B cell (primary cell): ENCODE measurements around the gene RPL37. TPM values are rescaled to one million over a fixed set of nuclear protein-coding genes. Genes with fewer than 3 reads are reported as not detected.
"Not testable (repeated sequence)": the region's sequence is repeated elsewhere in the genome, so short reads cannot be mapped to it uniquely, and the experiment has no call there.

Source experiments
- ATAC-seq: fragments of 200-7000 bp; cut with Tn5 transposase; one replicate; pipeline ENCODE4 v1.10.0; 2021; ENCODE audit warnings: low read depth, mild to moderate bottlenecking, moderate number of reproducible peaks, moderate library complexity
- CTCF ChIA-PET: fragments of 350-600 bp; sonication (Branson Sonifier 250); formaldehyde crosslinking; loops from one replicate; lab custom pipeline; 2021; ENCODE audit warnings: antibody characterized with exemption, inconsistent platforms; lab: Charles Lee
- POLR2A ChIA-PET: fragments of 350-600 bp; sonication (Branson Sonifier 250); formaldehyde crosslinking; loops from one replicate; lab custom pipeline; 2021; ENCODE audit warnings: antibody characterized with exemption; lab: Charles Lee
- DNase-seq: peaks from one replicate; pipeline ENCODE4 v3.0.0; 2013
- H2AFZ ChIP-seq: 2 replicates; pipeline ENCODE4 v1.6.1; 2012; ENCODE audit warnings: mild to moderate bottlenecking, low read depth, low read length; ENCODE audit not compliant: insufficient read depth, poor library complexity, severe bottlenecking
- H3K27ac ChIP-seq, 2 donors: 1 replicate in 1 of 2; 2 replicates in 1 of 2; pipeline ENCODE4 v1.5.1; 2012 to 2013; ENCODE audit warnings: low read length in 2 of 2, mild to moderate bottlenecking in 2 of 2, moderate library complexity in 1 of 2
- H3K27me3 ChIP-seq, 4 experiments: fragments of 200-600 bp in 1 of 4; sonication (generic) in 1 of 4; replicated peaks in 1 of 4; 1 replicate in 2 of 4; 2 replicates in 2 of 4; pipeline versions ENCODE4 v1.6.1 to v1.7.0; 2013 to 2016; ENCODE audit warnings: low read length in 3 of 4, mild to moderate bottlenecking in 2 of 4, mixed read lengths in 1 of 4, moderate library complexity in 1 of 4; ENCODE audit not compliant: insufficient read depth in 4 of 4, control insufficient read depth in 3 of 4; ENCODE audit errors: control extremely low read depth in 1 of 4
- H3K36me3 ChIP-seq, 2 experiments: replicated peaks in 1 of 2; 1 replicate in 1 of 2; 2 replicates in 1 of 2; pipeline versions ENCODE4 v1.6.1 to v1.7.1; 2013; ENCODE audit warnings: low read length in 1 of 2; ENCODE audit not compliant: insufficient read depth in 2 of 2, control insufficient read depth in 1 of 2; ENCODE audit errors: control extremely low read depth in 1 of 2, extremely low read depth in 1 of 2
- H3K4me1 ChIP-seq, 2 donors: fragments of 200-600 bp in 1 of 2; sonication (generic) in 1 of 2; 1 replicate in 1 of 2; 2 replicates in 1 of 2; pipeline versions ENCODE4 v1.5.1 to v1.6.1; 2013 to 2017; ENCODE audit warnings: low read length in 2 of 2; ENCODE audit not compliant: control insufficient read depth in 2 of 2, insufficient read depth in 2 of 2
- H3K4me2 ChIP-seq: replicated peaks from 2 replicates; pipeline ENCODE3; 2012; ENCODE audit warnings: mild to moderate bottlenecking, low read depth, low read length; ENCODE audit not compliant: poor library complexity, severe bottlenecking
- H3K4me3 ChIP-seq, 5 experiments: fragments of 200-600 bp in 1 of 5; sonication (generic) in 1 of 5; 1 replicate in 3 of 5; 2 replicates in 2 of 5; pipeline versions ENCODE4 v1.5.1 to v1.7.0; 2011 to 2016; ENCODE audit warnings: low read length in 4 of 5, mild to moderate bottlenecking in 4 of 5, low read depth in 2 of 5, control low read depth in 1 of 5, moderate library complexity in 1 of 5; ENCODE audit not compliant: insufficient read depth in 1 of 5; ENCODE audit errors: control extremely low read depth in 1 of 5, extremely low read depth in 1 of 5
- H3K79me2 ChIP-seq: fragments of 200-600 bp; sonication (generic); one replicate; pipeline ENCODE4 v1.6.0; 2016; ENCODE audit warnings: low read length; ENCODE audit not compliant: control insufficient read depth, insufficient read depth
- H3K9ac ChIP-seq: fragments of 200-600 bp; sonication (generic); 2 replicates; pipeline ENCODE4 v1.6.1; 2017; ENCODE audit warnings: mild to moderate bottlenecking, low read length, moderate library complexity
- H3K9me3 ChIP-seq, 3 donors: one replicate each; pipeline versions ENCODE4 v1.6.1 to v1.7.1; 2013; ENCODE audit warnings: low read length in 2 of 3; ENCODE audit not compliant: control insufficient read depth in 2 of 3, insufficient read depth in 1 of 3; ENCODE audit errors: control extremely low read depth in 1 of 3
- H4K20me1 ChIP-seq: 2 replicates; pipeline ENCODE4 v1.6.0; 2012; ENCODE audit warnings: mild to moderate bottlenecking, low read length; ENCODE audit not compliant: insufficient read depth, control insufficient read depth, poor library complexity, severe bottlenecking
- H3K27ac Mint-ChIP-seq: one replicate; pipeline ENCODE4 v1.8.0; 2021; ENCODE audit warnings: mixed read lengths
- H3K27me3 Mint-ChIP-seq: one replicate; pipeline ENCODE4 v1.8.0; 2021; ENCODE audit warnings: mixed read lengths
- H3K4me1 Mint-ChIP-seq: one replicate; pipeline ENCODE4 v1.8.0; 2021; ENCODE audit warnings: mixed read lengths
- H3K4me3 Mint-ChIP-seq: one replicate; pipeline ENCODE4 v1.8.0; 2021; ENCODE audit warnings: mixed read lengths
- H3K9me3 Mint-ChIP-seq: one replicate; pipeline ENCODE4 v1.8.0; 2022; ENCODE audit warnings: mixed read lengths; ENCODE audit not compliant: insufficient read depth
- EZH2 ChIP-seq: IDR thresholded peaks from 2 replicates; pipeline ENCODE4 v1.6.1; 2012; ENCODE audit warnings: borderline replicate concordance, low read depth, mild to moderate bottlenecking, moderate library complexity, low read length; ENCODE audit not compliant: insufficient read depth, poor library complexity, severe bottlenecking
- WGBS: methylation state at CpG from one replicate; pipeline ENCODE4 v1.1.5; 2013; ENCODE audit warnings: missing lambda C conversion rate; ENCODE audit not compliant: insufficient coverage; 5-methylcytosine and 5-hydroxymethylcytosine counted together
- intact Hi-C: fragments of 100-400 bp; cut with micrococcal nuclease; formaldehyde crosslinking; loops from one replicate; pipeline ENCODE4 v1.10.0; 2022
- polyA plus RNA-seq: library from polyadenylated mRNA; depleted of rRNA; stranded (reverse); fragments of >200 nt; gene quantifications from 2 replicates; pipeline ENCODE4 v1.2.3, GENCODE V29; 2012
- total RNA-seq, 2 donors: library from RNA; stranded (reverse); fragments of 120-200 nt in 1 of 2; gene quantifications; 1 replicate in 1 of 2; 2 replicates in 1 of 2; pipeline versions ENCODE4 v1.2.3 to v1.2.4, GENCODE V29; 2013 to 2022
- TF ChIP-seq, protein P1 (sequence below): fragments of 200-600 bp; IDR thresholded peaks from one replicate; pipeline ENCODE4 v1.8.0; 2022; ENCODE audit warnings: antibody characterized with exemption, mild to moderate bottlenecking

The RPL37 gene
- total and polyA plus RNA-seq, 2 donors (not counting 1 experiment from before 2014, with no cell fraction given) = 173 to 2,240 TPM

DNA sequence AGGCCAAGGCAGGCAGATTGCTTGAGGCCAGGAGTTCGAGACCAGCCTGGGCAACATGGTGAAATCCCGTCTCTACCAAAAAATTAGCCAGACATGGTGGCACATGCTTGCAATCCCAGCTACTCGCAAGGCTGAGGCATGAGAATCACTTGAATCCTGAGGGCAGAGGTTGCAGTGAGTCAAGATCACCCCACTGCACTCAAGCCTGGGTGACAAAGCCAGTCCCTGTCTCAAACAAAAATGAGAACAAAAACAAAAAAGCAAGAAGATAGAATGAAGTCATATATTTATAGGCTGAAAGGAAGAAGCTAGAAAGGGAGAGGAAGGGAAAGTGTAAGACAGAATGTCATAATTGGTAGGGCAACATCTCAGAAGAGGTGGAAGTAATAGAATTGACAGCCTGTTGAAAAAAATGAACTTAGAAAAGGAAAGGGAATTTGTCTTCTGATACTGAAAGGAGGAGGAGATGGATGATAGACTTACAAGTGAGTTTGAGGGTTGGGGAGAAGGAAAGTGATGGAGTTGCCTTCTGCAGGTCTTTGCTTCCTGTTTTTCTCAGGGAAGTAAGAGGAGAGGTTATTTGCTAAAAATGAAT lies 38.4 kb upstream of the RPL37 start:
- H3K4me1 ChIP-seq = no peaks in the 10 kb centered on the region
- peaks cover 0 to 3% (median 0%) of the 10 kb centered on the region in 3 donors for H3K9me3 ChIP-seq
- ATAC-seq = no peak
- no peak for DNase-seq
- TF ChIP-seq, protein P1, sequence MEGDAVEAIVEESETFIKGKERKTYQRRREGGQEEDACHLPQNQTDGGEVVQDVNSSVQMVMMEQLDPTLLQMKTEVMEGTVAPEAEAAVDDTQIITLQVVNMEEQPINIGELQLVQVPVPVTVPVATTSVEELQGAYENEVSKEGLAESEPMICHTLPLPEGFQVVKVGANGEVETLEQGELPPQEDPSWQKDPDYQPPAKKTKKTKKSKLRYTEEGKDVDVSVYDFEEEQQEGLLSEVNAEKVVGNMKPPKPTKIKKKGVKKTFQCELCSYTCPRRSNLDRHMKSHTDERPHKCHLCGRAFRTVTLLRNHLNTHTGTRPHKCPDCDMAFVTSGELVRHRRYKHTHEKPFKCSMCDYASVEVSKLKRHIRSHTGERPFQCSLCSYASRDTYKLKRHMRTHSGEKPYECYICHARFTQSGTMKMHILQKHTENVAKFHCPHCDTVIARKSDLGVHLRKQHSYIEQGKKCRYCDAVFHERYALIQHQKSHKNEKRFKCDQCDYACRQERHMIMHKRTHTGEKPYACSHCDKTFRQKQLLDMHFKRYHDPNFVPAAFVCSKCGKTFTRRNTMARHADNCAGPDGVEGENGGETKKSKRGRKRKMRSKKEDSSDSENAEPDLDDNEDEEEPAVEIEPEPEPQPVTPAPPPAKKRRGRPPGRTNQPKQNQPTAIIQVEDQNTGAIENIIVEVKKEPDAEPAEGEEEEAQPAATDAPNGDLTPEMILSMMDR = no peak
- TF ChIP-seq EZH2 = no peak
- no peak overlapping the region for H2AFZ ChIP-seq
- no peaks in the 10 kb centered on the region for H3K27me3 ChIP-seq
- ChIA-PET CTCF (no interaction called here), POLR2A (no interaction called here)
- Mint-ChIP-seq H3K4me3 (no peak overlapping the region), H3K27ac (no peak overlapping the region), H3K27me3 (peaks cover 22% of the 10 kb centered on the region), H3K9me3 (no peaks in the 10 kb centered on the region), H3K4me1 (no peaks in the 10 kb centered on the region)
- intact Hi-C loops = no loop called here
- WGBS = 88% methylated on average over 3 of the region's 3 CpGs
- no peaks in the 10 kb centered on the region for H4K20me1 ChIP-seq
- H3K9ac ChIP-seq = no peak overlapping the region
- H3K4me2 ChIP-seq = no peak overlapping the region
- H3K79me2 ChIP-seq = no peaks in the 10 kb centered on the region
- no peaks in the 10 kb centered on the region for H3K36me3 ChIP-seq
- H3K4me3 ChIP-seq = no peak overlapping the region
- H3K27ac ChIP-seq = no peak overlapping the region

DNA sequence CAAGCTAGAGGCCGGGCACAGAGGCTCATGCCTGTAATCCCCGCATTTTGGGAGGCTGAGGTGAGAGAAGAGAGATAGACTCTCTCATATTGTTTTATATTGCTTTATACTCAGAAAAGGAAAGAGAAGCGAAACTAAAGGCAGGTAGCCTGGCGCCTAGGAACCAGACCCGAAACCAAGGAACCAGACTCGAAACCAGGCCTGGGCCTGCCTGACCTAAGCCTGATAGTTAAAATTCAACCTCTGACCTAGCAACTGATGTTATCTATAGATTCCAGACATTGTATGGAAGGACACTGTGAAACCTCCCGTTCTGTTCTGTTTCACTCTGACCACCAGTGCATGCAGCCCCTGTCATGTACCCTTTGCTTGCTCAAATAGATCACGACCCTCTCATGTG lies 37.2 kb upstream of the RPL37 start:
- H3K36me3 ChIP-seq, H2AFZ ChIP-seq, H3K4me3 ChIP-seq, ATAC-seq, H3K4me3 Mint-ChIP-seq, H3K4me1 Mint-ChIP-seq, H3K4me2 ChIP-seq, POLR2A ChIA-PET, H4K20me1 ChIP-seq, H3K27ac ChIP-seq, H3K9ac ChIP-seq, H3K27me3 ChIP-seq, H3K79me2 ChIP-seq, DNase-seq, CTCF ChIA-PET, H3K4me1 ChIP-seq, H3K9me3 ChIP-seq, intact Hi-C loops, H3K27ac Mint-ChIP-seq, H3K9me3 Mint-ChIP-seq: not testable (repeated sequence)
- 94% methylated on average over 3 of the region's 8 CpGs for WGBS
- peaks cover 25% of the 10 kb centered on the region for H3K27me3 Mint-ChIP-seq
